MM.1S (cell line): ENCODE measurements around the gene C19orf81.

Experiments
- DNase-seq: peaks from one replicate; pipeline ENCODE4 v3.0.0-alpha.2; 2015
- H2AFZ ChIP-seq: fragments of 300-600 bp; sonication (generic); 2 replicates; pipeline ENCODE4 v1.6.0; 2016; ENCODE audit warnings: antibody characterized with exemption, low read length
- H3F3A ChIP-seq: fragments of 300-600 bp; sonication (generic); 2 replicates; pipeline ENCODE4 v1.6.1; 2016; ENCODE audit warnings: mild to moderate bottlenecking, antibody characterized with exemption, low read length, moderate library complexity, mixed read lengths; ENCODE audit not compliant: insufficient read depth
- H3K27ac ChIP-seq: fragments of 300-600 bp; sonication (generic); 2 replicates; pipeline ENCODE4 v1.5.1; 2016; ENCODE audit warnings: mild to moderate bottlenecking, low read length
- H3K27me3 ChIP-seq: fragments of 300-600 bp; sonication (generic); replicated peaks from 2 replicates; pipeline ENCODE4 v1.6.0; 2016; ENCODE audit warnings: low read length; ENCODE audit not compliant: insufficient read depth
- H3K36me3 ChIP-seq: fragments of 300-600 bp; sonication (generic); replicated peaks from 2 replicates; pipeline ENCODE4 v1.6.1; 2016; ENCODE audit warnings: mild to moderate bottlenecking, low read length, mixed read lengths; ENCODE audit not compliant: insufficient read depth
- H3K4me1 ChIP-seq: fragments of 300-600 bp; sonication (generic); 2 replicates; pipeline ENCODE4 v1.6.1; 2016; ENCODE audit warnings: low read length, mixed read lengths
- H3K4me2 ChIP-seq: fragments of 300-600 bp; sonication (generic); 2 replicates; pipeline ENCODE4 v1.6.0; 2016; ENCODE audit warnings: low read depth, low read length
- H3K4me3 ChIP-seq: fragments of 300-600 bp; sonication (generic); 2 replicates; pipeline ENCODE4 v1.5.1; 2016; ENCODE audit warnings: low read length, mixed read lengths
- H3K79me2 ChIP-seq: fragments of 300-600 bp; sonication (generic); 2 replicates; pipeline ENCODE4 v1.6.1; 2016; ENCODE audit warnings: mixed run types, low read length, mixed read lengths
- H3K9ac ChIP-seq: fragments of 300-600 bp; sonication (generic); 2 replicates; pipeline ENCODE4 v1.6.1; 2016; ENCODE audit warnings: low read length, mixed read lengths
- H3K9me2 ChIP-seq: fragments of 300-600 bp; sonication (generic); replicated peaks from 2 replicates; pipeline ENCODE4 v1.6.1; 2016; ENCODE audit warnings: mild to moderate bottlenecking, low read length, mixed read lengths; ENCODE audit not compliant: insufficient read depth
- H3K9me3 ChIP-seq: fragments of 300-600 bp; sonication (generic); replicated peaks from 2 replicates; pipeline ENCODE4 v1.6.1; 2016; ENCODE audit warnings: mild to moderate bottlenecking, low read length, mixed read lengths; ENCODE audit not compliant: insufficient read depth
- H4K20me1 ChIP-seq: fragments of 300-600 bp; sonication (generic); 2 replicates; pipeline ENCODE4 v1.6.1; 2016; ENCODE audit warnings: mild to moderate bottlenecking, low read length, moderate library complexity, mixed read lengths; ENCODE audit not compliant: insufficient read depth
- CTCF ChIP-seq: fragments of 300-600 bp; sonication (generic); IDR thresholded peaks from 2 replicates; pipeline ENCODE4 v1.5.1; 2016; ENCODE audit warnings: antibody characterized with exemption, low read length, mixed read lengths
- EZH2 ChIP-seq: fragments of 300-600 bp; sonication (generic); optimal IDR thresholded peaks from 2 replicates; pipeline ENCODE3; 2017; ENCODE audit warnings: low read depth, mild to moderate bottlenecking, antibody characterized with exemption, low read length, mixed read lengths
- EZH2phosphoT487 ChIP-seq: fragments of 300-600 bp; sonication (generic); IDR thresholded peaks from 2 replicates; pipeline ENCODE4 v1.6.1; 2018; ENCODE audit warnings: antibody characterized with exemption, low read length

C19orf81 gene

GRCh38 chr19:50702158-50702870 lies 53.1 kb downstream of the C19orf81 start:
- DNase-seq = no peak
- H2AFZ ChIP-seq = no peak overlapping the region
- H3K9me2 ChIP-seq = no peaks in the 10 kb centered on the region
- H3F3A ChIP-seq = no peaks in the 10 kb centered on the region
- H3K27me3 ChIP-seq = peaks cover 51% of the 10 kb centered on the region
- H3K4me2 ChIP-seq = no peak overlapping the region
- H3K27ac ChIP-seq = no peak overlapping the region
- H3K9me3 ChIP-seq = no peaks in the 10 kb centered on the region
- no peaks in the 10 kb centered on the region for H3K79me2 ChIP-seq
- no peak overlapping the region for H3K4me3 ChIP-seq
- no peaks in the 10 kb centered on the region for H3K4me1 ChIP-seq
- TF ChIP-seq EZH2phosphoT487 (no peak), EZH2 (no peak), CTCF (no peak)
- H3K9ac ChIP-seq = no peak overlapping the region
- H4K20me1 ChIP-seq = no peaks in the 10 kb centered on the region
- H3K36me3 ChIP-seq = no peaks in the 10 kb centered on the region

GRCh38 chr19:50702871-50703829 lies 53.9 kb downstream of the C19orf81 start:
- peaks cover 55% of the 10 kb centered on the region for H3K27me3 ChIP-seq
- no peak overlapping the region for H2AFZ ChIP-seq
- H3F3A ChIP-seq = no peaks in the 10 kb centered on the region
- no peak for DNase-seq
- H3K4me1 ChIP-seq = no peaks in the 10 kb centered on the region
- H3K9ac ChIP-seq = no peak overlapping the region
- no peaks in the 10 kb centered on the region for H3K9me2 ChIP-seq
- no peaks in the 10 kb centered on the region for H4K20me1 ChIP-seq
- H3K36me3 ChIP-seq = no peaks in the 10 kb centered on the region
- H3K79me2 ChIP-seq = no peaks in the 10 kb centered on the region
- no peaks in the 10 kb centered on the region for H3K9me3 ChIP-seq
- no peak overlapping the region for H3K4me2 ChIP-seq
- H3K4me3 ChIP-seq = no peak overlapping the region
- H3K27ac ChIP-seq = no peak overlapping the region
- TF ChIP-seq EZH2phosphoT487 (no peak), EZH2 (no peak), CTCF (no peak)

- TF ChIP-seq EZH2 = no peak
- no peak for TF ChIP-seq EZH2phosphoT487
- TF ChIP-seq CTCF = no peak
- Histone ChIP-seq H3K4me1 (no peaks in the 10 kb centered on the region), H4K20me1 (no peaks in the 10 kb centered on the region), H3K9me2 (no peaks in the 10 kb centered on the region), H3K9me3 (no peaks in the 10 kb centered on the region), H3K4me2 (no peak overlapping the region), H3K27me3 (peaks cover 62% of the 10 kb centered on the region), H3K27ac (no peak overlapping the region), H2AFZ (no peak overlapping the region), H3K36me3 (no peaks in the 10 kb centered on the region), H3K9ac (no peak overlapping the region), H3K79me2 (no peaks in the 10 kb centered on the region), H3F3A (no peaks in the 10 kb centered on the region), H3K4me3 (no peak overlapping the region)
- no peak for DNase-seq
Measured at GRCh38 chr19:50703915-50704796, 54.9 kb downstream of the C19orf81 start.
